ENCODE results near the gene ANKH.

GRCh38 chr5:14902826-14903560 lies 31.4 kb upstream of the ANKH start:
- TF ChIP-seq CTCF (conservative IDR thresholded peaks at IDR 0.05) (no peak), EZH2 (IDR thresholded peaks at IDR 0.05; ENCODE audit: low read depth) (no peak)
